Adipocyte (in vitro differentiated cells): Measurements from ENCODE around the gene OR8B12.

Experiments used
- DNase-seq: peaks from one replicate; pipeline ENCODE4 v3.0.0-alpha.2; 2015; ENCODE audit warnings: low read depth
- H3K27me3 ChIP-seq: replicated peaks from 2 replicates; pipeline ENCODE4 v1.7.0; 2013; ENCODE audit warnings: mild to moderate bottlenecking, low read length, moderate library complexity; ENCODE audit not compliant: control insufficient read depth, insufficient read depth
- H3K36me3 ChIP-seq: 2 replicates; pipeline ENCODE4 v1.7.0; 2013; ENCODE audit warnings: low read length, mild to moderate bottlenecking, moderate library complexity; ENCODE audit not compliant: control insufficient read depth, insufficient read depth, severe bottlenecking
- H3K4me1 ChIP-seq: 2 replicates; pipeline ENCODE4 v1.7.0; 2013; ENCODE audit warnings: mild to moderate bottlenecking, low read length, moderate library complexity; ENCODE audit not compliant: control insufficient read depth, insufficient read depth
- H3K4me3 ChIP-seq: 2 replicates; pipeline ENCODE4 v1.7.0; 2013; ENCODE audit warnings: mild to moderate bottlenecking, low read length, moderate library complexity
- H3K9ac ChIP-seq: 2 replicates; pipeline ENCODE4 v1.7.0; 2013; ENCODE audit warnings: mild to moderate bottlenecking, low read length, moderate library complexity
- H3K9me3 ChIP-seq: 2 replicates; pipeline ENCODE4 v1.7.0; 2013; ENCODE audit warnings: mild to moderate bottlenecking, low read length, moderate library complexity; ENCODE audit not compliant: control insufficient read depth

Gene OR8B12

GRCh38 chr11:124569697-124570096, 26.2 kb upstream of the OR8B12 start, which contains the start of gene OR8A1:
OR8A1 (plus strand) TSS chr11:124569997; CDS start chr11:124570120, 123 bp downstream.
- Histone ChIP-seq H3K4me3 (no peak within 1 kb of the TSS), H3K9me3 (peaks cover 9% of the 10 kb centered on the region), H3K36me3 (no peaks in the 10 kb centered on the region), H3K27me3 (no peaks in the 10 kb centered on the region), H3K9ac (no peak within 1 kb of the TSS), H3K4me1 (no peaks in the 10 kb centered on the region)
- DNase-seq, result no peak

GRCh38 chr11:124556828-124557227, 13.4 kb upstream of the OR8B12 start:
- no peak for DNase-seq
- Histone ChIP-seq H3K4me3 (no peak overlapping the region), H3K27me3 (no peaks in the 10 kb centered on the region), H3K9me3 (no peaks in the 10 kb centered on the region), H3K4me1 (no peaks in the 10 kb centered on the region), H3K9ac (no peak overlapping the region), H3K36me3 (no peaks in the 10 kb centered on the region)

GRCh38 chr11:124551987-124552386, 8.5 kb upstream of the OR8B12 start:
- H3K36me3 ChIP-seq, result no peaks in the 10 kb centered on the region
- no peaks in the 10 kb centered on the region for H3K9me3 ChIP-seq
- no peak for DNase-seq
- H3K27me3 ChIP-seq, result no peaks in the 10 kb centered on the region
- H3K4me1 ChIP-seq, result no peaks in the 10 kb centered on the region
- H3K4me3 ChIP-seq, result no peak overlapping the region
- no peak overlapping the region for H3K9ac ChIP-seq

- no peak overlapping the region for H3K4me3 ChIP-seq
- no peak overlapping the region for H3K9ac ChIP-seq
- no peaks in the 10 kb centered on the region for H3K36me3 ChIP-seq
- no peaks in the 10 kb centered on the region for H3K4me1 ChIP-seq
- no peaks in the 10 kb centered on the region for H3K27me3 ChIP-seq
- no peak for DNase-seq
- no peaks in the 10 kb centered on the region for H3K9me3 ChIP-seq
Measured at GRCh38 chr11:124551189-124551588, 7.7 kb upstream of the OR8B12 start.

DNA sequence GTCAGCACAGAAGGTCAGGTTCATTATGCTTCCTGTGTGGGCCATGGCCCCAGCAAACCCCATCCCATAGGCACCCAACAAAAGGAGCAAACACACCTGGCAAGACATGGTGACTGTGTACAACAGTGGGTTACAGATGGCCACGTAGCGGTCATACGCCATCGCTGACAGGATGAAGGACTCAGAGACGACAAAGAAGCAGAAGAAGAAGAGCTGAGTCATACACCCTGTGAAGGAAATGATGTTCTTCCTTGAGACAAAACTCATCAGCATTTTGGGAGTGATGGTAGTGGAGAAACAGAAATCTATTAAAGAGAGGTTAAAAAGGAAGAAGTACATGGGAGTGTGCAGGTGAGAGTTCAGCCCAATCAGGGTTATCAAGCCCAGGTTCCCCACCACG, 309 bp downstream of the OR8B12 start:
- Histone ChIP-seq H3K9me3 (no peaks in the 10 kb centered on the region), H3K4me1 (peaks cover 3% of the 10 kb centered on the region), H3K4me3 (no peak overlapping the region), H3K9ac (no peak overlapping the region), H3K36me3 (no peaks in the 10 kb centered on the region), H3K27me3 (no peaks in the 10 kb centered on the region)
- DNase-seq, result no peak

- no peak for DNase-seq
- H3K36me3 ChIP-seq, result no peaks in the 10 kb centered on the region
- H3K4me1 ChIP-seq, result peaks cover 14% of the 10 kb centered on the region
- H3K9ac ChIP-seq, result no peak overlapping the region
- H3K27me3 ChIP-seq, result no peaks in the 10 kb centered on the region
- H3K4me3 ChIP-seq, result no peak overlapping the region
- no peaks in the 10 kb centered on the region for H3K9me3 ChIP-seq
Measured at GRCh38 chr11:124541204-124541603, 2.2 kb downstream of the OR8B12 start.

DNA sequence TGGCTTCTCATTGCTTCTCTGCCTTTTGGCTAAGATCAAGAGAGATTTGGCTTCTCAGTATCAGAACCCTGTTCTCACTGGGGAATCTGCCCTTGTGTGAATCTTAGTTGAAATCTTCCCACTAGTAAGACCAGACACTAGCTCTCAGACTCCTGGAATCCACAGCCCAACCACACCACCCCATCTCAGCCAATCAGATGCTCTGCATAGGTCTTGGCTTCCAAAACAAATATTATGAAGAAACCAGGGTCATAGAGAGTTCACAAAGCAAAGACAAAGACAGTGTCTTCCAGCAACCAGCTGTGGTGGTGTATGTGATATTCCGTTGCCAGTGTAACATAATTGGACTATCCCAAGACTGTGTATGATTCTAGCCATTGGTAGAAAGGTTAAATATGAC, 5.4 kb downstream of the OR8B12 start:
- no peak overlapping the region for H3K9ac ChIP-seq
- peak; percentile 10 for DNase-seq
- H3K27me3 ChIP-seq, result no peaks in the 10 kb centered on the region
- H3K9me3 ChIP-seq, result no peaks in the 10 kb centered on the region
- H3K36me3 ChIP-seq, result no peaks in the 10 kb centered on the region
- H3K4me3 ChIP-seq, result no peak overlapping the region
- H3K4me1 ChIP-seq, result peaks cover 20% of the 10 kb centered on the region

- Histone ChIP-seq H3K4me1 (peaks cover 20% of the 10 kb centered on the region), H3K4me3 (no peak overlapping the region), H3K27me3 (no peaks in the 10 kb centered on the region), H3K36me3 (no peaks in the 10 kb centered on the region), H3K9me3 (no peaks in the 10 kb centered on the region), H3K9ac (no peak overlapping the region)
- DNase-seq, result peak; percentile 9
Measured at GRCh38 chr11:124536520-124536919, 6.9 kb downstream of the OR8B12 start.

DNA sequence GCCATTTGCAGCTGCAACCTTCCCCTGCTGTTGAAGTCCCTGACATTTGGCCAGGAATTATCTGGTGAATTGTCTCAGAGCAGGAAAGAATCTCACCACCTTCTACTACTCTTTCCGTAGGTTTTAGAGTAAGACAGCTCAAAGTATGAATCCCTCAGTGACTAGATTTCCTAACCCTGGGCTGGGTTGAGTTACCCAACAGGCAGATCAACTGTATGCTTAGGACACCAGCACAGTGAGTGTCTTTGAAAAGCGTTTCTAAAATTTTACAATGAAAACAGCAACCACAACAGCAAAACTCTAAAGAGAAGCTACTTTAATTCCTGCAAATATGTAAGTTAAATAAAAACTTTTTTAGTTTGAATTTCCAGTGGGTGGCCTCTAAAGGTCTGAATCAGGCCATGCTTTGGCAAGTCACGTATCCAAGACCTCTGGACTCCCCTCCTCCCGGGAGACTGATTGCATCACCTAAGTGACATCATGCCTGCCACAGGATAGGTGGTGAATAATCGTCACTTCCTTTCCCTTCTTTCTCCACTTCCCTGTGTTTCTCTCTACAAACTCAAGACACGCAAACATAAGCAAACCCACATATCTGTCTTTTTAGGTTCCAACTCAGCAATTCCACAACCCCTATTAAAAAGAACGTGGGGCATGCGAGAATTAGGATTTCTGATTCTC, 7.8 kb downstream of the OR8B12 start:
- H3K4me3 ChIP-seq, result no peak overlapping the region
- peaks cover 20% of the 10 kb centered on the region for H3K4me1 ChIP-seq
- no peaks in the 10 kb centered on the region for H3K27me3 ChIP-seq
- H3K9ac ChIP-seq, result no peak overlapping the region
- H3K9me3 ChIP-seq, result no peaks in the 10 kb centered on the region
- no peaks in the 10 kb centered on the region for H3K36me3 ChIP-seq
- no peak for DNase-seq

GRCh38 chr11:124534051-124534450, 9.4 kb downstream of the OR8B12 start:
- Histone ChIP-seq H3K9ac (no peak overlapping the region), H3K9me3 (peaks cover 2% of the 10 kb centered on the region), H3K4me3 (no peak overlapping the region), H3K4me1 (peaks cover 20% of the 10 kb centered on the region), H3K36me3 (no peaks in the 10 kb centered on the region), H3K27me3 (no peaks in the 10 kb centered on the region)
- no peak for DNase-seq

DNA sequence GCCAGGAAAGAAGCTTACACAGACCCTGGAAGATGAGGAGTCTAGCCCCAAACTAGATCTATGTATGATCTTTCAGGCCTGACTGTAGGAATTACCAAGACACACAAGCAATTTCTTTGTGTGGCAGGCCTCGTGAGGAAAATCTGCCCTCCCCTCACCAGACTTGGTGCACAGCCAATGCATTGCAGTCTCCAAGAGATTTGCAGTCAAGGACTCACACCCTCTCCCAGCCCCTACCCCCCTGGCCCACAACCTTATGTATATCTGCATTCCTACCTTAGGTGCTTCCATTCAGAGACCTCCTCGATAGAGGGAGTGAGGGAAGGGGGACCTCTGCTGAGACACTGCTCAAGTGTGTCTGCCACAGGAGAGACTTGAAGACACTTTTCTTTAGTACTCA, 9.8 kb downstream of the OR8B12 start:
- Histone ChIP-seq H3K9me3 (peaks cover 6% of the 10 kb centered on the region), H3K4me1 (peaks cover 20% of the 10 kb centered on the region), H3K36me3 (no peaks in the 10 kb centered on the region), H3K27me3 (no peaks in the 10 kb centered on the region), H3K9ac (no peak overlapping the region), H3K4me3 (no peak overlapping the region)
- no peak for DNase-seq

- DNase-seq, result no peak
- Histone ChIP-seq H3K4me3 (no peak overlapping the region), H3K9me3 (no peaks in the 10 kb centered on the region), H3K4me1 (no peaks in the 10 kb centered on the region), H3K36me3 (no peaks in the 10 kb centered on the region), H3K9ac (no peak overlapping the region), H3K27me3 (peaks cover 29% of the 10 kb centered on the region)
Measured at GRCh38 chr11:124520550-124520854, 23.0 kb downstream of the OR8B12 start.
